ENCODE data around the gene IFT88.

The IFT88 gene, protein sequence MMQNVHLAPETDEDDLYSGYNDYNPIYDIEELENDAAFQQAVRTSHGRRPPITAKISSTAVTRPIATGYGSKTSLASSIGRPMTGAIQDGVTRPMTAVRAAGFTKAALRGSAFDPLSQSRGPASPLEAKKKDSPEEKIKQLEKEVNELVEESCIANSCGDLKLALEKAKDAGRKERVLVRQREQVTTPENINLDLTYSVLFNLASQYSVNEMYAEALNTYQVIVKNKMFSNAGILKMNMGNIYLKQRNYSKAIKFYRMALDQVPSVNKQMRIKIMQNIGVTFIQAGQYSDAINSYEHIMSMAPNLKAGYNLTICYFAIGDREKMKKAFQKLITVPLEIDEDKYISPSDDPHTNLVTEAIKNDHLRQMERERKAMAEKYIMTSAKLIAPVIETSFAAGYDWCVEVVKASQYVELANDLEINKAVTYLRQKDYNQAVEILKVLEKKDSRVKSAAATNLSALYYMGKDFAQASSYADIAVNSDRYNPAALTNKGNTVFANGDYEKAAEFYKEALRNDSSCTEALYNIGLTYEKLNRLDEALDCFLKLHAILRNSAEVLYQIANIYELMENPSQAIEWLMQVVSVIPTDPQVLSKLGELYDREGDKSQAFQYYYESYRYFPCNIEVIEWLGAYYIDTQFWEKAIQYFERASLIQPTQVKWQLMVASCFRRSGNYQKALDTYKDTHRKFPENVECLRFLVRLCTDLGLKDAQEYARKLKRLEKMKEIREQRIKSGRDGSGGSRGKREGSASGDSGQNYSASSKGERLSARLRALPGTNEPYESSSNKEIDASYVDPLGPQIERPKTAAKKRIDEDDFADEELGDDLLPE

DNA sequence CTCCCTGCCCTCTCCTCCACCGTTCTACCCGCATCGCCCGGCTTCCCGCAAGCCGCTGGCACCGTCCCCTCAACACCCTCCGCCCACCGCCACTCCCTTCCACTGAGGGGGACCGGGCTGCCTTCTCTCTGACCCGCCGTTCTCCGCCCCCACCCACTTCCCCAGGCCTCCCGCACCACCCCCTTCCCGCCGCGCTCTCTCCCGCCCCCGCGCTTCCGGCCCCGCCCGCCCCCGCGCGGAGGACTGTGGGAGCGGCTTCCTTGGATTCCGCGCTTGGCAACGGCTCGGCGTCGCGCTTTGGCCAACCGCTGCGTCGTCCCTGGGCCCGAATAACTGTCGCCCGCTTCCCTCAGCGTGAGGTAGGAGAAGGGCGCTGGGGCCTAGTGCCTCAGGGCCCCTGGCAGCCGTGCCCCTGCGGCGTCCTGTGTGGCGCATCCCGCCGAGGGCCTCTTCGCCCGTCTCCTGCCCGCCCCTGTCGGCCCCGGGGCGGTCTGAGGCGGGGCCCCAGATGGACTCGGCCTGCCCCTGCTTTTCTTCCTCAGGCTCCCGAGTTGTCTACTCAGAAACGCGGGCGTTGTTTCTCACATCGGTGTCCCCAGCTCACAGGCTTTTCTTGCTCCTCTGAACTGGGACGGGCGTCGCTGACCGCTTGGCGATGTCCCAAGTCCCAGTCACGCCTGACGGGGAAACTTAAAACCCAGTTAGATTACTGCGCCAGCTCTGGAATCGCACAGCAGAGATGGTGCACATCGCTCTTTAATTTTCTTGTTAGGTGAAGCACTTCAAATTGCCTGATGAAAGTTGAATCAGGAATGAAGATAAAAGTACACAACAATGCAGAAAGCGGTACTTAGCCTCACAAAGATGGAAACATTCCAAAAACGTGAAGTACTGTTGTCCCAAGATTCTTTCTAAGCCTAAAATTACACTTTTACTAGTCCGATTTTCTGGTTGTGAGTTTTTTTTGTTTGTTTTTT is at the start of gene IFT88:
IFT88 (plus strand) TSS at position 260 of the 977 bp plus-strand sequence. CDS start 7,229 bp downstream, outside the sequence.
- TF ChIP-seq, protein P1, sequence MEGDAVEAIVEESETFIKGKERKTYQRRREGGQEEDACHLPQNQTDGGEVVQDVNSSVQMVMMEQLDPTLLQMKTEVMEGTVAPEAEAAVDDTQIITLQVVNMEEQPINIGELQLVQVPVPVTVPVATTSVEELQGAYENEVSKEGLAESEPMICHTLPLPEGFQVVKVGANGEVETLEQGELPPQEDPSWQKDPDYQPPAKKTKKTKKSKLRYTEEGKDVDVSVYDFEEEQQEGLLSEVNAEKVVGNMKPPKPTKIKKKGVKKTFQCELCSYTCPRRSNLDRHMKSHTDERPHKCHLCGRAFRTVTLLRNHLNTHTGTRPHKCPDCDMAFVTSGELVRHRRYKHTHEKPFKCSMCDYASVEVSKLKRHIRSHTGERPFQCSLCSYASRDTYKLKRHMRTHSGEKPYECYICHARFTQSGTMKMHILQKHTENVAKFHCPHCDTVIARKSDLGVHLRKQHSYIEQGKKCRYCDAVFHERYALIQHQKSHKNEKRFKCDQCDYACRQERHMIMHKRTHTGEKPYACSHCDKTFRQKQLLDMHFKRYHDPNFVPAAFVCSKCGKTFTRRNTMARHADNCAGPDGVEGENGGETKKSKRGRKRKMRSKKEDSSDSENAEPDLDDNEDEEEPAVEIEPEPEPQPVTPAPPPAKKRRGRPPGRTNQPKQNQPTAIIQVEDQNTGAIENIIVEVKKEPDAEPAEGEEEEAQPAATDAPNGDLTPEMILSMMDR (IDR thresholded peaks at IDR 0.05; ENCODE audit: control insufficient read depth, extremely low read depth, insufficient read depth) = no peak
- peak; percentile 49 for DNase-seq (ENCODE audit: low read depth)
- peak within 1 kb of the TSS; percentile 63 for H3K4me3 ChIP-seq (ENCODE audit: low read depth, low read length)

DNA sequence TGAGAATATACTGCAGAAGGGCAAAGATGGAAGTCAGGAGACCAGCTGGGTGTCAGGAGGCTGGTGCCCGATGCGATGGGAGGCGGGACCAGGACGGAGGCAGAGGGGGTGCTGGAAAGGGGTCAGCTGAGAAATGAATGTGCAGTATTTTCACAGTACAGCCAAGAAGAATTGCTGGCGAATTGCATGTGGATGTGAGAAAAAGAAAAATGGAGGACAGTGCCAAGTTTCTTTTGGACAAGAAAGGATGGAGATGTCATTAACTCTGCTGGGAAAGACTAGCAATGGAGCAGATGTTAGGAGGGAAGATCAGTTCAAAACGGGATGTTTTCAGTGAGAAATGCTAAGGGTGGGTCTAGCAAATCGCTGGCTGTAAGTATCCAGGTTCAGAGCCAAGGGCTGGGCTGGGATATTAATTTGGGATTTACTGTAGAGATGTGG is 48.3 kb upstream of the IFT88 start:
- DNase-seq (ENCODE audit: low read depth) = no peak
- TF ChIP-seq, protein P1 (IDR thresholded peaks at IDR 0.05; ENCODE audit: control insufficient read depth, extremely low read depth, insufficient read depth) = no peak
- H3K4me3 ChIP-seq (ENCODE audit: low read depth, low read length) = no peak overlapping the region

DNA sequence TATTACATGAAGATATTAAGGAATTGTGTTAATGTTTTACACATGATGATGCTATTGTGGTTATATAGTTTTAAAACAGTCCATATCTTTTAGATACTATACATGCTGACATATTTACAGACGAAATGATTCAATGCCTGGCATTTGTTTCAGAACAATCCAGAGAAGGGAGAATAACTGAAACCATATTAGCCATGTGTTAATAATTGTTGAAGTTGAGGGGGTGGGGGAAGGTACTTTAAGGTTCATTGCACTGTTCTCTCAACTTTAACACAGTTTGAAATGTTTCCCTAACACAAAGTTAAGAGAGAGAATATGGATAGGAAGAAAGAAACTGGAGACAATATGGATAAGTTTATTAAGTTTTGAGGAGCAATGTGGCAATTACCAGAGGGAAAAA is 47.1 kb upstream of the IFT88 start:
- TF ChIP-seq, protein P1 (IDR thresholded peaks at IDR 0.05; ENCODE audit: control insufficient read depth, extremely low read depth, insufficient read depth) = no peak
- no peak overlapping the region for H3K4me3 ChIP-seq (ENCODE audit: low read depth, low read length)
- DNase-seq (ENCODE audit: low read depth) = no peak

DNA sequence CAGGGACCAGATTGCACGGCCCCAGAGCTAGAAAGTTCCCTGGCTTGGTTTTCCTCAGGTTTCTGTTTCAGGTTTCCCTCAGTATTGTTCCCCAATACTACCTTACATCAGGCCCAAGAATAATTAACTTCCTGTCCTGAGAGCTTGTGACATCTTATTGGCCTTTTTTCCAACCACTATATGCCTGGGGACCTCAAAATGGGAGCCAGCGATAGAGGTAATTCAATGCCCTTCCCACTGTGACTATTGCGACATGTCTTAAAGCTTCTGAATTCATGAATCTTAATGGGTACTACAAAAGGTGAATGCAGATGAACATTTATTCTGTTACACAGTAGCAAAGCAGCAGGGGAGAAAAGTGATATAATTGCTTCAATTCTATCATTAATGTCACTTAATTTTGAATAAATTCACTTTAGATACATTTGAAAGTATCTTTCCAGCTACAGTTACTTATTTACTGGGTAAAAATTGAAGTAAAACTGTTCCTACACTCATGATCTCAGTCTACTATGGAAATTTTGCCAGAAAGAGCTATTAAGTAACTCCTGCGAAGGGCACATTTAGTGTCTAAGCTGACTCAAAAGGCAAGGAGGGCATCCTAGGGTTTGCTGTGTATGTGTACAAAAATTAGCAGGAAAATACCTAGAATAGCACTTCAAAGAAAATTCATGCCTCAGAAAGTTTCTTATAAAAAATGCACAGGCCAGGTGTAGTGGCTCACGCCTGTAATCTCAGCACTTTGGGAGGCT is 45.4 kb upstream of the IFT88 start:
- no peak for DNase-seq (ENCODE audit: low read depth)
- TF ChIP-seq, protein P1 (IDR thresholded peaks at IDR 0.05; ENCODE audit: control insufficient read depth, extremely low read depth, insufficient read depth) = no peak
- H3K4me3 ChIP-seq (ENCODE audit: low read depth, low read length) = no peak overlapping the region

DNA sequence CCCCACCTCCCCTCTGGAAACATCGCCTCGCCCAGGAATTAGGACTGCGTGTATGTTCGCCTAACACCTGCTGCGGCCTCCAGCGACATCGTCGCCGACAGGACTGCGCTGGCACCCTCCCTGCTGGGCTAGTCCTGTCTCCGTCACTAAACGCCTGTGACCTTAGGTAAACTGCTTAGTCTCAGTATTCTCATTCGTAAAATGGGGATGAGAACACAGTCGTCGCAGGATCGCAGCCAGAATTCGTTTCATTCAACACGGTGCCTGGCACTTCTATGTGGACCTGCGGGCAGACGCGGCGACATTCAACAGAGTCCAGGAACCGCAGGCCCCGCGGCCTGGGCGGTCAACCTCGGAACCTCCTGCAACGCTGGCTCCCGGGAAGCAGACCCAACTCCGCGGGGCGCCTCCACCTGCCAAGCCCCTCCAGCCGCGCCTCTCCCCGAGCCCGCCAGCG is 41.8 kb upstream of the IFT88 start:
- TF ChIP-seq, protein P1 (IDR thresholded peaks at IDR 0.05; ENCODE audit: control insufficient read depth, extremely low read depth, insufficient read depth) = no peak
- DNase-seq (ENCODE audit: low read depth) = no peak
- peak overlapping the region; percentile 71 for H3K4me3 ChIP-seq (ENCODE audit: low read depth, low read length)
